ENCODE results near the gene MDC1. TPM values are rescaled to one million over a fixed set of nuclear protein-coding genes. Genes with fewer than 3 reads are reported as not detected.

Gene MDC1
- total RNA-seq, 2 donors from 2014 or later, result 37.4 to 46.5 TPM

GRCh38 chr6:30689022-30689865, 27.8 kb downstream of the MDC1 start:
- DNase-seq, result no peak
- Mint-ChIP-seq H3K4me3 (peak overlapping the region; percentile 100), H3K27me3 (no peaks in the 10 kb centered on the region), H3K4me1 (peaks cover 44% of the 10 kb centered on the region), H3K36me3 (ENCODE audit: low read depth) (peaks cover 18% of the 10 kb centered on the region), H3K27ac (peak overlapping the region; percentile 97)
- ATAC-seq, result no peak
- no peaks in the 10 kb centered on the region for H3K9me3 ChIP-seq (ENCODE audit: control insufficient read depth, low read length, poor library complexity, severe bottlenecking)

GRCh38 chr6:30688569-30688968, 28.5 kb downstream of the MDC1 start:
- ATAC-seq (no peak), DNase-seq (no peak)
- peaks cover 48% of the 10 kb centered on the region for H3K4me1 Mint-ChIP-seq
- H3K36me3 Mint-ChIP-seq (ENCODE audit: low read depth), result peaks cover 23% of the 10 kb centered on the region
- H3K9me3 ChIP-seq (ENCODE audit: control insufficient read depth, low read length, poor library complexity, severe bottlenecking), result no peaks in the 10 kb centered on the region
- H3K27ac Mint-ChIP-seq, result peak overlapping the region; percentile 97
- peak overlapping the region; percentile 100 for H3K4me3 Mint-ChIP-seq
- H3K27me3 Mint-ChIP-seq, result no peaks in the 10 kb centered on the region

DNA sequence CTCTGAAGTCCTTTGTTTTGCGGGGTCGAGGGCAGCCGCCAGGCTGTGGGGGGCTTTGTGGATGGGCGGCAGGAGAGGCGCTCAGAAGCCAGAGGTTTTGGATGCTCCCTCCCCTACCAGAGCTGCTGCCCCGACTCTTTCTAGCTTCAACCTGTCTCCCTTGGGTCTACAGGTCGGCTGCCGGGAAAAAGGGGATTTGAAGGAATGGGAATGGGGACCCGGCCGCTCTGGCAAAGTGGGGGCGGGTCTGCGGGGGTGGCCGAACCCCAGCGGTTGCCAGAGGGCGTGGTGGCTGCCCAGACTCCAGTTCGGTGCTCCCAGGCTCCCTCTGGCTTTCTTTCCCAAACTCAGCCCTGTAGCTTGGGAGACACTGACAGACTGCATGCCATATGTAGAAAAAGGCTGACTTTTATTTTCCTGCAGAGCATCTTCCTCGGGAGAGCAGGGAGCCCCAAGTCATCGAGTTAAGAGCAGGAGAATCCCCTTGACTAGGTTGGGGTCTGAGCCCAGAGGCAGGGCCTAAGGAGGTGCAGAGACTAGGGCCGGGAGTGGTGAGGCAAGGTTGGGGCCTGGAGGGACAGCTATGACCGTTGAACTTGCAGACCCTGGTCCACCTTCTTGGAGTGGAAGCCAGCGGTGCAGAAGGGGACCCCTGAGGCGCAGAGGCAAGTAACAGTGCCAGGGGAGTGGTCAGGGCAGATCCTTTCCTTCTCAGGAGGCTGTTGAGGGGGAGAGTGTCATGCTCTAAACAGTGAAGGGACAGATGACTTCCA, 29.2 kb downstream of the MDC1 start:
- Mint-ChIP-seq H3K36me3 (ENCODE audit: low read depth) (peaks cover 26% of the 10 kb centered on the region), H3K4me3 (peak overlapping the region; percentile 100), H3K4me1 (peaks cover 48% of the 10 kb centered on the region), H3K27ac (peak overlapping the region; percentile 97), H3K27me3 (no peaks in the 10 kb centered on the region)
- no peak for ATAC-seq
- H3K9me3 ChIP-seq (ENCODE audit: control insufficient read depth, low read length, poor library complexity, severe bottlenecking), result no peaks in the 10 kb centered on the region
- DNase-seq, result no peak

DNA sequence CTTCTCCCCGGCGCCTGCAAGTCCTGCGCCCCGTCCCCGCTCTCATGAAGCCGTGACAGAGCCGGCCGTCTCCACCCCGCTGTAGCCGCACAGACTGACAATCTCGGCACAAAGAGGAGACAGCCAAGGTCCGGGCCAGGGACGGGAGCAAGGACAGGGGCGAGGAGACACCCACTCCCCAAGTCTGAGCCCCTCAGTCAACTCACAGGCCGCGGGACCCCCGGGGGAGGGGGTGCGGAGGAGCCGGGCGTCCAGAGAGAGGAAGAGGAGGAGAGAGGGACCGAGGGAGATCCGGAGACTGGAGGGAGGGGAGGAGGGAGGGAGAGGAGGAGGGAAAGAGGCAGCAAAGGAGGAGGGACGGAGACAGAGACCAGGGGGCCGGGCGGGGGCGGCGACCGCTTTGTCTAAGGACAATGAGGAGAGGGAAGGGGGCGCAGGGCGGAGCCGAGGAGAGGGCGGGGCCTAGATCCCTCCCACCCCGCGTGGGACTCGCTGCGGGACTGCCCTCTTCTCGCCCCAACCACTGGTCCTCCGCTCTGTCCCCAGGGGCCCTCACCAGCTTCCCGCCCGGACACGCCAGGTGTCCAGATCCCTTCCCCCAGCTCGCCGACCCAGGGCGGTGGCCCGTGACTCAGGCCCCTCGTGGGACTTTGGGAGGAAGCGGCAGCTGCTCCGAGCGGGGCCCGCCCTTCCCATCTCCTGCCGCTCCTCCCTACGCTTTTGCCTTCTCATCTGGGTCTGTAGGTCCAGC, 30.0 kb downstream of the MDC1 start:
- Mint-ChIP-seq H3K27ac (peak overlapping the region; percentile 97), H3K4me3 (peak overlapping the region; percentile 100), H3K4me1 (peaks cover 52% of the 10 kb centered on the region), H3K27me3 (no peaks in the 10 kb centered on the region), H3K36me3 (ENCODE audit: low read depth) (peaks cover 29% of the 10 kb centered on the region)
- peak; percentile 32 to 77 (median 76) for DNase-seq
- H3K9me3 ChIP-seq (ENCODE audit: control insufficient read depth, low read length, poor library complexity, severe bottlenecking), result no peaks in the 10 kb centered on the region
- ATAC-seq, result peak; percentile 36

GRCh38 chr6:30686009-30686907, 30.8 kb downstream of the MDC1 start, which contains the start of gene PPP1R18:
TSS of gene PPP1R18 (minus strand) at chr6:30686645. CDS start at chr6:30686018, 627 bp downstream.
- Mint-ChIP-seq H3K27ac (peak within 1 kb of the TSS; percentile 97), H3K4me3 (peak within 1 kb of the TSS; percentile 100)

DNA sequence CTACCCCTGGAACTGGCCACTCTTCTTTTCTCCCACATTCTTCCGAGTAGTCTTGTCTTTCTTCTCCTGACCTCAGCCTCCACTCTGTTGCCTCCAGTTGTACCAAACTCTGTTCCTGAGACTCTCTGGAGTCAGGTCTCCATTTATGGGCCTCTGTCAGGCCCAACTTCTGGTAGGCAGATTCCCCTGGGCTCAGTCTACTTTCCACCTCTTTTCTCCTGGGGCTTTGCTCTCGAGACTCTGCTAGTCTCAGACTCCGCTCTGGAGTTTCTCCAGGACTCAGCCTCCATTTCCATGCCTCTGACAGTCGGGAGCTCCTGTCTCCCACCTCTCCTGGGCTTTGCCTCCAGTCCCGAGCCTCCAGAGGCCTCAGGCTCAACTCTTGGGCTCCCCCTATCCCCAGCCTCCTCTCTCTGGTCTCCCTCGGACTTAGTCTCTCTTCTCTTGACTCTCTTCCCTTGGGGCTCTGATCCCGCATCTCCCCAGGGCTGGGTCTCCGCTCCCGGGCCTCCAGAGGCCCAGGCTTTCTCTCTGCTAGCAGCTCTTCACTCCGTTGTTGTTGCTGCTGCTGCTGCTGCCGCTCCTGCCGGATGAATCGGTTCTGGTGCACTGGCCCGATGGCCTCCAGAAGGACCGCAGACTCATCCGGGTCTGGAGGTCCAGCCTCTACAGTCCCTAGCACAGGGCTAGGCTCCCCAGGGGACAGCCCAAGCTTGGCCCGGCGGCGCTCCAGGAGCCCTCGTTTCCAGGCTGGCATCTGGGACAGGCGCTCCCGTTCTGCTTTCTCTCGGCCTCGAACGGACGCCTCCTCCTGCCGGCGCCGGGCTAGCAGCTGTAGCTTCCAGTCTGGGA, 31.7 kb downstream of the MDC1 start:
- peak overlapping the region; percentile 100 for H3K4me3 Mint-ChIP-seq
- H3K9me3 ChIP-seq (ENCODE audit: control insufficient read depth, low read length, poor library complexity, severe bottlenecking), result no peaks in the 10 kb centered on the region
- no peaks in the 10 kb centered on the region for H3K27me3 Mint-ChIP-seq
- peaks cover 57% of the 10 kb centered on the region for H3K4me1 Mint-ChIP-seq
- no peak for ATAC-seq
- peak overlapping the region; percentile 97 for H3K27ac Mint-ChIP-seq
- peak in 1 of 3 donors; percentile 18 for DNase-seq
- peaks cover 34% of the 10 kb centered on the region for H3K36me3 Mint-ChIP-seq (ENCODE audit: low read depth)

More at GRCh38 chr6:30686009-30686907, 30.8 kb downstream of the MDC1 start, which contains the start of gene PPP1R18:
- ATAC-seq, result peak; percentile 61
- H3K9me3 ChIP-seq (ENCODE audit: control insufficient read depth, low read length, poor library complexity, severe bottlenecking), result no peaks in the 10 kb centered on the region
- DNase-seq, result peak; percentile 69 to 80 (median 78)
- Mint-ChIP-seq H3K4me1 (peaks cover 56% of the 10 kb centered on the region), H3K27me3 (no peaks in the 10 kb centered on the region), H3K36me3 (ENCODE audit: low read depth) (peaks cover 30% of the 10 kb centered on the region)

- H3K9me3 ChIP-seq (ENCODE audit: control insufficient read depth, low read length, poor library complexity, severe bottlenecking), result no peaks in the 10 kb centered on the region
- Mint-ChIP-seq H3K27me3 (no peaks in the 10 kb centered on the region), H3K27ac (peak overlapping the region; percentile 97), H3K4me1 (peaks cover 55% of the 10 kb centered on the region), H3K36me3 (ENCODE audit: low read depth) (peaks cover 34% of the 10 kb centered on the region), H3K4me3 (peak overlapping the region; percentile 100)
- DNase-seq (peak in 2 of 3 donors; percentile 23 to 40), ATAC-seq (no peak)
Measured at GRCh38 chr6:30684386-30685156, 32.5 kb downstream of the MDC1 start.

- DNase-seq (no peak), ATAC-seq (no peak)
- H3K4me3 Mint-ChIP-seq, result peak overlapping the region; percentile 100
- H3K27ac Mint-ChIP-seq, result peak overlapping the region; percentile 97
- H3K9me3 ChIP-seq (ENCODE audit: control insufficient read depth, low read length, poor library complexity, severe bottlenecking), result no peaks in the 10 kb centered on the region
- H3K4me1 Mint-ChIP-seq, result peaks cover 55% of the 10 kb centered on the region
- H3K27me3 Mint-ChIP-seq, result no peaks in the 10 kb centered on the region
- peaks cover 36% of the 10 kb centered on the region for H3K36me3 Mint-ChIP-seq (ENCODE audit: low read depth)
Measured at GRCh38 chr6:30683980-30684338, 33.1 kb downstream of the MDC1 start.

DNA sequence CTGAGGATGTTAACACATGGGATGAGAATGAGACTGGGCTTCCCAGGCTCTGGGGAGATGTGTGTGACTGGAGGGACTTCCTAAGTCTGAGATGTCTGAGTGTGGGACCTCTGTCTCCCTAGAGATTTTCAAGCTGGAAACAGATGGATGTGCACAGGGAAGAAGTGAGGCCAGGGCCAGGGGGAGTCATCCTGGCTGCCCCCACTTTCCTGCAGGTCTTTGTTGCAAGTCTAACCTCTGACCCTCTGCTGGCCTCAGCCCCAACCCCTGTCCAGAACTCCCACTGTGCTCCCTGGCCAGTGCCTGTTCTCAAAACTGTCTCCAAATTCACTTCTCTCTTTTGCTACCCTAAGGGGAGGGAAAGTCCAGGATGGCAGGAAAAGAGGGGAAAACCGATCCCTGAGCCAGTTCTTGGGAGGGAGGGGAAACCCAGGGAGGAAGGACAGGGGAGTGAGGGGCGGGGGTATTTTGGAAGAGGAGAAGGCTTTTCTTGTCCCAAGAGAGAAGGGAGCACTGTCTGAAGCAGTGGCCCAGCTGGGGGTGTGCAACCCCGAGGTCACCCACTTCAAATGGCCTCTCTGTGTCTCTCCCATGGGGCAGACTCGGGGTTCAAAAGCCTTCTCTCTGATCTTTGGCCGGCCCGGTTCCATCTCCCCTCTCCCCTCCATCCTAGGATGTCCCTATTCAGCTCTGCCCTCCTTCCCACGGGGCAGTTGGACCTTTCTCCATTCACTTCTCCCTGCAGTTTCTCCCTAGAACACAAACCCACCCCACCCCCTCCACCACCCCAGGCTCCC, 33.7 kb downstream of the MDC1 start:
- peaks cover 53% of the 10 kb centered on the region for H3K4me1 Mint-ChIP-seq
- peak overlapping the region; percentile 97 for H3K27ac Mint-ChIP-seq
- ATAC-seq (no peak), DNase-seq (no peak)
- H3K27me3 Mint-ChIP-seq, result no peaks in the 10 kb centered on the region
- no peaks in the 10 kb centered on the region for H3K9me3 ChIP-seq (ENCODE audit: control insufficient read depth, low read length, poor library complexity, severe bottlenecking)
- H3K4me3 Mint-ChIP-seq, result peak overlapping the region; percentile 100
- peaks cover 37% of the 10 kb centered on the region for H3K36me3 Mint-ChIP-seq (ENCODE audit: low read depth)

Data from T-helper 17 cell (primary cell).